Mesothelial cell of epicardium (in vitro differentiated cells): Measurements from ENCODE around the gene UCP3. TPM values are rescaled to one million over a fixed set of nuclear protein-coding genes. Genes with fewer than 3 reads are reported as not detected.

Source experiments
- DNase-seq, 2 experiments: peaks; one replicate each; pipeline ENCODE4 v3.0.0; 2021; ENCODE audit warnings: low spot score in 2 of 2; ENCODE audit not compliant: unreplicated experiment in 2 of 2
- H3K27ac Mint-ChIP-seq: 2 replicates; pipeline ENCODE4 v1.8.0; 2021; ENCODE audit warnings: mixed read lengths
- H3K27me3 Mint-ChIP-seq: 2 replicates; pipeline ENCODE4 v1.8.0; 2021; ENCODE audit warnings: low read depth, mixed read lengths
- H3K36me3 Mint-ChIP-seq: 2 replicates; pipeline ENCODE4 v1.8.0; 2021; ENCODE audit warnings: mixed read lengths
- H3K4me1 Mint-ChIP-seq: 2 replicates; pipeline ENCODE4 v1.8.0; 2021; ENCODE audit warnings: mixed read lengths
- H3K4me3 Mint-ChIP-seq: 2 replicates; pipeline ENCODE4 v1.8.0; 2021; ENCODE audit warnings: mild to moderate bottlenecking, moderate library complexity, mixed read lengths
- H3K9me3 Mint-ChIP-seq: 2 replicates; pipeline ENCODE4 v1.8.0; 2021; ENCODE audit warnings: mixed read lengths
- CTCF ChIP-seq: fragments of 200-600 bp; sonication (generic); IDR thresholded peaks from one replicate; pipeline ENCODE4 v1.5.0; 2021; ENCODE audit warnings: antibody characterized with exemption; ENCODE audit not compliant: unreplicated experiment
- total RNA-seq: library from RNA; stranded (reverse); gene quantifications from 3 replicates; pipeline ENCODE4 v1.2.1, GENCODE V29; 2021

Gene UCP3
- total RNA-seq, 1 donor from 2014 or later = 5.8 TPM

- no peak for DNase-seq
- Mint-ChIP-seq H3K36me3 (peaks cover 20% of the 10 kb centered on the region), H3K4me1 (peaks cover 2% of the 10 kb centered on the region), H3K9me3 (no peaks in the 10 kb centered on the region), H3K27me3 (no peaks in the 10 kb centered on the region), H3K4me3 (no peak overlapping the region), H3K27ac (no peak overlapping the region)
- TF ChIP-seq CTCF = no peak
Observed at GRCh38 chr11:73975479-73975757, 33.5 kb downstream of the UCP3 start.

- H3K27me3 Mint-ChIP-seq = no peaks in the 10 kb centered on the region
- no peak for DNase-seq
- TF ChIP-seq CTCF = no peak
- H3K4me3 Mint-ChIP-seq = no peak overlapping the region
- no peak overlapping the region for H3K27ac Mint-ChIP-seq
- peaks cover 7% of the 10 kb centered on the region for H3K4me1 Mint-ChIP-seq
- no peaks in the 10 kb centered on the region for H3K9me3 Mint-ChIP-seq
- H3K36me3 Mint-ChIP-seq = peaks cover 20% of the 10 kb centered on the region
Observed at GRCh38 chr11:73974604-73975478, 34.0 kb downstream of the UCP3 start.

GRCh38 chr11:73972620-73973449 is 36.0 kb downstream of the UCP3 start:
- Mint-ChIP-seq H3K4me1 (peaks cover 8% of the 10 kb centered on the region), H3K9me3 (no peaks in the 10 kb centered on the region), H3K36me3 (peaks cover 15% of the 10 kb centered on the region), H3K27me3 (no peaks in the 10 kb centered on the region), H3K4me3 (no peak overlapping the region), H3K27ac (no peak overlapping the region)
- no peak for DNase-seq
- no peak for TF ChIP-seq CTCF

GRCh38 chr11:73972187-73972586 is 36.7 kb downstream of the UCP3 start:
- Mint-ChIP-seq H3K36me3 (peaks cover 15% of the 10 kb centered on the region), H3K27me3 (no peaks in the 10 kb centered on the region), H3K4me3 (no peak overlapping the region), H3K9me3 (no peaks in the 10 kb centered on the region), H3K27ac (no peak overlapping the region), H3K4me1 (peaks cover 8% of the 10 kb centered on the region)
- DNase-seq = no peak
- no peak for TF ChIP-seq CTCF

- TF ChIP-seq CTCF = no peak
- Mint-ChIP-seq H3K4me1 (peaks cover 8% of the 10 kb centered on the region), H3K27me3 (no peaks in the 10 kb centered on the region), H3K27ac (no peak overlapping the region), H3K9me3 (no peaks in the 10 kb centered on the region), H3K36me3 (peaks cover 9% of the 10 kb centered on the region), H3K4me3 (no peak overlapping the region)
- DNase-seq = no peak
Observed at GRCh38 chr11:73971175-73971719, 37.6 kb downstream of the UCP3 start.
